GM18511 (cell line): ENCODE results near the gene ATXN10.
"Not testable (repeated sequence)": the region's sequence is repeated elsewhere in the genome, so short reads cannot be mapped to it uniquely, and the experiment has no call there.

ENCODE experiments used
- ATAC-seq: cut with Tn5 transposase; IDR thresholded peaks from one replicate; pipeline ENCODE4 v1.9.1; 2021; ENCODE audit warnings: mild to moderate bottlenecking, moderate library complexity; ENCODE audit not compliant: unreplicated experiment

ATXN10 gene

DNA sequence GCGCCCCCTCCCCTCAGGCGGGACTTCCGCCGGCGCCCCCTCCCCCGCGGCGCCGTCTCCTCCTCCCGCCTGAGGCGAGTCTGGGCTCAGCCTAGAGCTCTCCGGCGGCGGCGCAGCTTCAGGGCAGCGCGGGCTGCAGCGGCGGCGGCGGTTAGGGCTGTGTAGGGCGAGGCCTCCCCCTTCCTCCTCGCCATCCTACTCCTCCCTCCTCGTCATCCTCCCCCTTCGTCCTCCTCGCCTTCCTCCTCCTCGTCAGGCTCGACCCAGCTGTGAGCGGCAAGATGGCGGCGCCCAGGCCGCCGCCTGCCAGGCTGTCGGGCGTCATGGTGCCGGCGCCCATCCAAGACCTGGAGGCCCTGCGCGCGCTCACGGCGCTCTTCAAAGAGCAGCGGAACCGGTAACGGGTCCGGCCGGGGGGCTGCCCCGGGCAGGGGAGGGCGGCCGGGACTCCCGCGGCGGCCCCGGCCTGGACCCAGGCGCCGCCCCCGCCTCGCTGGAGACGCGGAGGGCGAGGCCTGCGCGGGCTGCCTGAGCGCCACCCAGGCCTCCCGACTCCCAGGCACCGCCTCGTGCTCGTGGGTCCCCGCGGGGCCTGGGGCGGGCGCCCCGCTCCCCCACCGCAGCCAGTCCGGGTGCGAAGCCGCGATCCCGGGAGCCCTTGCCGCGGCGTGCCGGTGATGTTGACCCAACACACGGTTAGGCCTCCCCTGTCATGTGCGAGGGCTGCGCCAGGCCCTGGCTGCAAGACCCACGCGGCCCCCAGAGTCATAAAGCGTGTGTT, at the start of gene ATXN10:
ATXN10 (plus strand) TSS at position 52 of the 781 bp plus-strand sequence; CDS start at position 282, 230 bp downstream.
- ATAC-seq, result peak; percentile 72

DNA sequence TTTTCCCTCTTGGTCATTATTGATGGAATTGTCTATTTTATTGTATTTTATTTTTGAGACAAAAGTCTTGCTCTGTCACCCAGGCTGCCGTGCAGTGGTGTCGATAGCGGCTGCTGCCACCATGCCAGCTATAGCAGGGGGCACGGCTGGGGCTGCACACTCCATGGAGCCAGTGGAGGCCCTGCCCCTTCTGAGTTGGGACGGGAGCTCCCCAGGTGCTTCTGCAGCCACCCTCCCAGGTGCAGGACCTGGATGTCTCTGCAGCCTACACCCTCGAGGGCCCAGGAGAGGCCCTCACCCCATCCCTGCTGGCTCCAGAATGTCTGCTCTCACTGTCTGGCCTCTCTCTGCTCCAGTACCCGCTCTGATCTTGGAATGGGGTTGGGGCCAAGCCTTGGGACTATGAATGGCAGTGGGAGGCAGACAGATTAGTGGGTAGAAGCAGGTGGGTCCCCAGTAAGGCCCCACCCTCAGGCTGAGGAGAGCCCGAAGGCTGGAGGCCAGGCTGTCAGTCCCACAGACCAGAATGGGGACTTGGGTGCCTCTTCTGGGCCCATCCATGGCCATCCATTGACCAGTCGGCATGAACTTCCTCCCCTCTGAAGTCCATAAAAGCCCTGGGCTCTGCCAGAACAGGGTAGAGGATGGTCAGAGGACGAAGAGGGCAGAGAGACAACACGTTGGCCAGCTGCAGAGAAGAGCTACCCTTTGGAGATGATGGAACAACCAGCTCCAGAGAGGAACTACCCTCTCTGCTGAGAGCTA, 49.6 kb upstream of the ATXN10 start:
- ATAC-seq, result no peak

- ATAC-seq, result not testable (repeated sequence)
These were observed 48.0 kb upstream of the ATXN10 start for GRCh38 chr22:45623464-45624145.

DNA sequence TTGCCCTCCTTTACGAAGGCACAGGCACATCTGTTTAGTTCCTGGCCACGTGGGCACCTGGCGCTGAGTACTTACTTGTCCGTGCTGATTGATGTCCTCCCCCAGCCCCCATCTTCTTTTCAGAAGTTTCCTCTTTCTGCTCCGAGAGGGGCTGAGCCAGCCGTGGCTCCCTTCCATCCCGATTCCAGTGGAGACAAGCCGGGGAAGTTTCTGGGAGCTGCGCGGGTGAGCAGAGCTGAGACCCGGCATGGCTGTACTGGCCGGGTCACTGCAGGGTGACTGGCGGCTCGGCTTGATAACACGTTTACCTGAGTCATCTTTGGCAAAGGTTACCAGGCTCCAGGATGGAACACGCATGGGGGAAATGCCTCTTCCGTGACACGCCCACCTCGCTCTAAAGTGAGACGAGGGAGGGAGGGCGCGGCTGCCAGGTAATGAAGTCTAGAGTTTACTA, 45.4 kb upstream of the ATXN10 start:
- no peak for ATAC-seq

GRCh38 chr22:45627489-45628233, 44.0 kb upstream of the ATXN10 start:
- ATAC-seq, result no peak

DNA sequence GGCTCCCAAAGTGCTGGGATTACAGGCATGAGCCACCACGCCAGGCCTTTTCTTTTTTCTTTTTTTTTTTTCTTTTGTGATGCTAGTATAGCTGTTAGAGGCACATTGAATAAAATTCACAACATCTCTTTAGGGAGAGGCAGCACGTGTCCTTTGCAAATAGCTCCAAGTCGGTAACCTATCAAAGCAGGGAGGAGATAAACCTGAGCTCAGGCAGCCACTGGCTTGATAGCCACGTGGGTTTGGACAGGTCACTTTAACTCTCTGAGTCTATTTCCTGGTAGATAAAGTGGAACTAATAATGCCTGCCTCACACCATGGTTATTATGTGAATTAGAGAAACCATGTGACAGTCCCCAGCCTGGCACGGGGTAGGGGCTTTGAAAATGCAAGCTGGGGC, 43.1 kb upstream of the ATXN10 start:
- ATAC-seq, result no peak

DNA sequence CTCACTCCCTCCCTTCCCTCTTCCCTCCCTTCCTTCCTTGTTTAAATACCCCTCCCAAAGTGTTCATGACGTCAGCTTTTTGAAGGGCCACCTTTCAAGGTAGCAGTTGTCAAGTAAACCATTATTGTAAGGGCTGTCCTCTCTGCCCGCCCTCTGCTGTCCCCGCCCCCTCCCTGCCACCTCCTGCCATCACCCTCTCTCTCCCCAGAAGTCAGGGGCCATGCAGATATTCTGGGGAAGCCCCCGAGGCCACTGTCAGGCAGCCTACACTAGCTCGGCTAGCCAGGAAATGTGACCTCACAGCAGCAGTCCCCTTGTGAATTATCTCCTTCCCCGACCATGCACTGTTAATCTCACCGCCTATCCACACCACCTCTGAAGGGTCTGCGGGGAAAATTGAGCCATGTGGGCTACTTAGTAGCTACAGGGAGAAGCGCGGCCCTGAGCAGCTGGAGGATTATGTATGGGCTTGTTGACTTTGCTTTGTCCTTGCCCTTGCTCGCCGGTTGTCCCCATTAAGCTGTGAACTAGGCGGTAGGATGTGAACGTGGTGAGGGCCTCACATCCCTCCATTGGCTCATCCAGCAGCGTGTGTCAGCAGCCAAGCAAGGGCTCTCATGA, 42.1 kb upstream of the ATXN10 start:
- ATAC-seq, result no peak

DNA sequence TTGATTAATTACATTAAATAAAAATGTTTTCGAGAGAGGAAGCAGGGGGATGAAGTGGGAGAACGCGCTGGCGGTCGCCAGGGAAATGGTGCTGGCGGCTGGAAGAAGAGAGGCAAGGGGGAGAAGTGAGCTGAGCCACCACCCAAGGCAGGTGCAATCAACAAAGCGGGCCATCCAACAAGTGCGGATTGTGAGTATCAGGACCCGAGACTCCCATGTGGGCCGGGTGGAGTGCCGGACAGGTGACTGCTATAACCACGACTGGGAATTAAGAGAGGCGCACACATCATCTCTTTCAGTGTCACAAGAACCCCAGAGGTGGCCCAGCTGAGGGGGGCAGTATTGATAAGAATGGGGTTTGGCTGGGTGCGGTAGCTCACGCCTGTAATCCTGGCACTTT, 41.2 kb upstream of the ATXN10 start:
- ATAC-seq, result no peak

DNA sequence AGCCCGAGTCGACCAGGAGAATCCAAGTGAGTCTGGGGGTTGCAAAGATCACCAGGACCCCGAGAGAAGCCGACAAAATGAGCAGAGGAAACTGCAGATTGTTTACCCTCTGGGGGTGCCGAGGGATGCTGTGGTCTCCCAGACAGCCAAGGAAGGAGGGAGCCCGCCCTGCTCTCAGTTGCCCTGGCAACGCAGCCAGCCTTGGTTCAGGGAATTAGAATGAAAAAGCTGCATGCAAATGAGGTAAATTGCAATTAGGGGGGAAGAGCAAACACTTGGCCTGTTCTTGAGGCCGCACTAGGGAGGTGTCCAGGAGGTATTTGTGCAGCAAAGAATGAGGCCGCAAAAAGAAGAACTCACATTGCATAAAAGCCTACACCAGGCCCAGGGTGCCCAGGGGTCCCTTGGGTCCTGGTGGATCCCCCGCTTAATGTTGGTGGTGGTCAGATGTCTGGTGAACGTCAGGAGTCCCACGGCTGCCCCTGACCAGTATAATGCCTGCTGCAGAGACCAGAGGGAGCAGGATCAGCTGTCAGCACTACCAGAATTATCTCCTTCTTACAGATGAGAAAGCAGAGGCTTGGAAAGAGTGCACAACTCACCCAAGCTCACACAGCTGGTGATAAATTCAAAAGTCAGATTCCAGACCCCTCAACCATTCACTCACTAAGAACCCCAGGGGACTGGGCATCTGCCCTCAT, 40.3 kb upstream of the ATXN10 start:
- ATAC-seq, result no peak

DNA sequence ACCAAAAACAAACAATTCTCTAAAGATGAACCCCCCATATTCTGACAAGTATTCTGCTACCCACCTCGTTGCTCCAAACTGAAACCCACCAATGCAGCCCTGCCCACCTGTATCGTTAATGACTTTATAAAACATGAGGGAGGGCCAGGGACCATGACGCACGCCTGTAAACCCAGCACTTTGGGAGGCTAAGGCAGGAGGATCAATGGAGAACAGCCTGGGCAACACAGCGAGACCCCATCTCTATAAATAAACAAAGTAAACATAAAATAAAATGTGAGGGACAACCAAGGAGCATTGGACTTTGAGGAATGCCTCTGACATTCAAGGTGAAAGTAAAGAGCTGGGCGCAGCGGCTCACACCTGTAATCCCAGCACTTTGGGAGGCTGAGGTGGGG, 39.8 kb upstream of the ATXN10 start:
- ATAC-seq, result no peak

DNA sequence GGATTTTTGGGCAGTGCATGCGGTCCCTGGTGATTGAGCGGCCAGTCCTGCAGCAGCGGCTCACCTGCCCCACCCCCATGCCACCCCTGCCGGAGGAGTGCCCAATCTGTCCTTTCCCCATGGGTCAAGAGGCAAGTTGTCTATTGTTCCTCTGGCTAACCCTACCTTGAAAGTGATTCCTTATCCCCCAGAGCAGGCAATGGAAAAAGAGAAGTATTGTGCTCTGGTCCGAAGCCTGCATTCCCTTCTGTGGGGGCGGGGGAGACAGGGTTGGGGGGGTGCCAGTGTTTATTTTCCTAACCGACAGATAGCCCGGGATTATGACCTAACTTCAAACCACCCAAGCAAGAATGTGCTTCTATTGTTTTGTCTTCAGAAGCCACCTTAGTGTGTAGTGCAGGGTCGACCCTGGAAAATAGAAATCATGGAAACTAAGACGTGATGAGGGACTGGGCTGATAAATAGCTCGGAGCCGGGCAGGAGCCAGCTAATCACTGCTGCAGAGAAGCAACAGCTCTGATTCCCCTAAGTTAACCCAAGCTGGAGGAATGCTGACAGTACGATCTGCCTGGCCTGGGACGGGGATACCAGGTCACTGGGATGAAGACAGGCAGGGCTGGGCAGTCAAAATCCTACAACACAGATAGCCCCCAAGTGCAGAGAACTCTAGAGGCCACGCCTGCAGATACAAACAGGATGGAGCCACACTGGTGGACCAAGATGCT, 38.7 kb upstream of the ATXN10 start:
- no peak for ATAC-seq

DNA sequence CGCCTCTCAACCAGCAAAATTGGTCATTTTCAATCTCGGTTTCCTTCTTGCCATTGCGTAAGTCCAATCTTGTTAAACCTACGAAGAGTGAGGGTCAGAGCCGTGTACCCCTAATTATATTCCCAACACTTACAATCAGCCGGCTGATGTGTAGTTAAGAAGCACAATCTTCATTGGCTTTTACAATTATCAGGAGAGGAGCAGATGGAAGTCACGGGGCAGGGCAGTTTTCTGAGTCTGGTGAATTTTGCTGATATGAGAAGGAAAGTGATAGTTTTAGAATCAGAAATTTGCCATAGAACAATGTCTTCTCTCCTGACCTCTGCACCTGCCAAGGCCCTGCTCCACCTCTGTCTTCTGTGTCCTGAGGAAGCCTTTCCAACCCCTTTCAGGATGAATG, 35.0 kb upstream of the ATXN10 start:
- no peak for ATAC-seq

DNA sequence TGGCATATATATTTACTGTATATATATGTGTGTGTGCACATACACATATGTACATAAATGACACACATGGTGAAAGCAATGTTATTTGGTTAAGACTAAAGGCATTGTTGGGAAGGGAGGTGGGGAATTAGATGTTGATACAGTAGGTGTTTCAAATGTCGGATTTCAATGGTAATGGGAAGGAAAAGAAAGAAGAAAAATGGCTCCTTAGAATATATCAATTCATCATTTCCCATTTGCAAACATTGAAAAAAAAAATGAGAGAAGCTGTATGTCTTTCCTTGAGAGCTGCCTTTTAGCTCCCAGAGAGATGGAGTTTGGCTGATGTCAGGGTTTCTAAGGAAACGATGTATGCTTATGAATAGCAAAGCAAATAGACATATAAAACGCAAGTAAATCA, 33.4 kb upstream of the ATXN10 start:
- ATAC-seq, result no peak

GRCh38 chr22:45638834-45639746, 32.5 kb upstream of the ATXN10 start:
- ATAC-seq, result no peak

DNA sequence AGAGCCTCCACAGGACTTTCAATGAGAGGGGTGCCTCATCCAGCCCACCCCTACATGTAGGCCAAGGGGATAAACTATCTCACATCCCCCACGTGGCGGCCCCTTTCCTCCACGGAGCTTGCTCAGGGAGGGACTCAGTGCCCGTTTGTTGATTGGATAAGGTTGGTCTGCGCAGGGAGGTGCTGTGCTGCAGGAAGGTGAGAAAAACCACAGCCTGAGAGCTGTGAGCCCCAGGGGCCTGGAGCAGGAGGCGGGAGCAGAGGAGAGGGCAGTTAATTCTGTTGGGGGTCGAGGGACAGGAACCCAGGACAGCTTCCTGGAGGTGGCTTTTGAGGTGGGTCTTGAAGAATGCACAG, 31.9 kb upstream of the ATXN10 start:
- ATAC-seq, result no peak

- ATAC-seq, result no peak
These were observed 31.2 kb upstream of the ATXN10 start for GRCh38 chr22:45640291-45640940.

DNA sequence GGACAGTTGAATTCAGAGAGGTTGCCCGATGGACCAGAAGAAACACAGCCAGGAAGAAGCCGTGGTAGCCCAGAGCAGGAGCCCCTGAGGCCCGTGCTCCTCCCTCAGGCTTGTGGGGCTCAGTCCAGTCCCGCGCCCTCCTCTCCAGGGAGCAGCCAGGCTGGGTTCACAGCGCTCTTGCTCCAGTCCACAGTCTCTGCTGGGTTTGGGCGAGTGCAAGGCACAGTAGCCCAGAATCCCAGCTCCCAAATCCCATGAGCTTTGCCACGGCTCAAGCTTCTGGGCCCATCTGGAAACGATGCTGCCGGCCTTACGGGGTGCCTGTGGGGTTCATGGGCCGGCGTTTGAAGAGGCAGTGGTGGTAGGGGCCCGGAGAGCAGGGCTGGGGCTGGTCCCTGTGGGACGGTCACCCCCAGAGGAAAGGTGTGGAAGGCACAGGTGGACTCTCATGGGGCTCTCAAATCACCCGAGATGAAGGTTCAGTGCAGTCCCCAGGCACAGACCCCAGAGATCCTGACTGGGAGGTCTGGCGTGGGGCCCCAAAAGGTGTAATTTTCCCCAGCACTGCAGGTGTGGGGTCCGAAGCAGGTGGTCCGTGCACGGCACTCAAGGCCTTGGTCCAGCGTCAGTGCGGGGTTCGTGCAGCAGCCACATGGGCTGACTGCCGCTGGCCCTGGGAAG, 30.6 kb upstream of the ATXN10 start:
- ATAC-seq, result no peak
